CD4-positive, alpha-beta T cell treated with Interleukin-10 for 1 hour (primary cell): Measurements from ENCODE around the gene PLEKHG1.

Experiments used
- DNase-seq: peaks from one replicate; pipeline ENCODE4 v3.0.0-alpha.2; 2020

The PLEKHG1 gene

GRCh38 chr6:150646228-150646627, 46.5 kb downstream of the PLEKHG1 start:
- no peak for DNase-seq

- DNase-seq, result no peak
Observed at GRCh38 chr6:150647051-150647450, 47.4 kb downstream of the PLEKHG1 start.
